ENCODE data around the gene TUBA1C. TPM values are rescaled to one million over a fixed set of nuclear protein-coding genes. Genes with fewer than 3 reads are reported as not detected.

Gene TUBA1C
- total and polyA plus RNA-seq, 10 of the 15 experiments (the other 5 are each of a cell fraction or from before 2014, with no cell fraction given) = 285 to 1,003 (median 441) TPM

GRCh38 chr12:49288412-49288853, 23.6 kb downstream of the TUBA1C start:
- no peaks in the 10 kb centered on the region for H3K9me3 ChIP-seq (replicated peaks; ENCODE audit: control insufficient read depth, insufficient read depth, low read length)
- TF ChIP-seq SMC3 (IDR thresholded peaks at IDR 0.05; ENCODE audit: borderline replicate concordance, low read length) (peak; percentile 55), RB1 (IDR thresholded peaks at IDR 0.05; ENCODE audit: borderline replicate concordance) (0 out of 2 replicates have a peak, but pooled peaks have one; percentile 58), ZBED1 (IDR thresholded peaks at IDR 0.05; ENCODE audit: borderline replicate concordance) (no peak), ATF7 (IDR thresholded peaks at IDR 0.05; ENCODE audit: low read depth) (peak; percentile 61; the same call in 1 of the 2 replicates), HDAC2 (IDR thresholded peaks at IDR 0.05) (no peak), SMARCA5 (IDR thresholded peaks at IDR 0.05) (peak; percentile 92), NFXL1 (IDR thresholded peaks at IDR 0.05; ENCODE audit: borderline replicate concordance) (0 out of 2 replicates have a peak, but pooled peaks have one; percentile 24), JUNB (IDR thresholded peaks at IDR 0.05) (peak; percentile 30; the same call in 1 of the 2 replicates), RAD21 (IDR thresholded peaks at IDR 0.05; ENCODE audit: insufficient read depth, low read depth, low read length) (peak; percentile 85), CREB1 (IDR thresholded peaks at IDR 0.05; ENCODE audit: low read depth) (peak; percentile 77), CREM (IDR thresholded peaks at IDR 0.05; ENCODE audit: low read depth) (peak; percentile 93), STAT1 (conservative IDR thresholded peaks at IDR 0.05) (0 out of 2 replicates have a peak, but pooled peaks have one; percentile 38), ZNF207 (IDR thresholded peaks at IDR 0.05; ENCODE audit: borderline replicate concordance) (peak; percentile 46; the same call in 1 of the 2 replicates)
- TF ChIP-seq, protein P1, sequence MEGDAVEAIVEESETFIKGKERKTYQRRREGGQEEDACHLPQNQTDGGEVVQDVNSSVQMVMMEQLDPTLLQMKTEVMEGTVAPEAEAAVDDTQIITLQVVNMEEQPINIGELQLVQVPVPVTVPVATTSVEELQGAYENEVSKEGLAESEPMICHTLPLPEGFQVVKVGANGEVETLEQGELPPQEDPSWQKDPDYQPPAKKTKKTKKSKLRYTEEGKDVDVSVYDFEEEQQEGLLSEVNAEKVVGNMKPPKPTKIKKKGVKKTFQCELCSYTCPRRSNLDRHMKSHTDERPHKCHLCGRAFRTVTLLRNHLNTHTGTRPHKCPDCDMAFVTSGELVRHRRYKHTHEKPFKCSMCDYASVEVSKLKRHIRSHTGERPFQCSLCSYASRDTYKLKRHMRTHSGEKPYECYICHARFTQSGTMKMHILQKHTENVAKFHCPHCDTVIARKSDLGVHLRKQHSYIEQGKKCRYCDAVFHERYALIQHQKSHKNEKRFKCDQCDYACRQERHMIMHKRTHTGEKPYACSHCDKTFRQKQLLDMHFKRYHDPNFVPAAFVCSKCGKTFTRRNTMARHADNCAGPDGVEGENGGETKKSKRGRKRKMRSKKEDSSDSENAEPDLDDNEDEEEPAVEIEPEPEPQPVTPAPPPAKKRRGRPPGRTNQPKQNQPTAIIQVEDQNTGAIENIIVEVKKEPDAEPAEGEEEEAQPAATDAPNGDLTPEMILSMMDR (IDR thresholded peaks at IDR 0.05 in 2 of 3, conservative IDR thresholded peaks at IDR 0.05 in 1 of 3; ENCODE audit: control insufficient read depth in 2 of 3, extremely low read depth in 1 of 3, insufficient read depth in 1 of 3, low read depth in 3 of 3, low read length in 3 of 3) = peak; percentile 69 to 86 (median 84)
- TF ChIP-seq, protein P2, sequence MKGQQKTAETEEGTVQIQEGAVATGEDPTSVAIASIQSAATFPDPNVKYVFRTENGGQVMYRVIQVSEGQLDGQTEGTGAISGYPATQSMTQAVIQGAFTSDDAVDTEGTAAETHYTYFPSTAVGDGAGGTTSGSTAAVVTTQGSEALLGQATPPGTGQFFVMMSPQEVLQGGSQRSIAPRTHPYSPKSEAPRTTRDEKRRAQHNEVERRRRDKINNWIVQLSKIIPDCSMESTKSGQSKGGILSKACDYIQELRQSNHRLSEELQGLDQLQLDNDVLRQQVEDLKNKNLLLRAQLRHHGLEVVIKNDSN (IDR thresholded peaks at IDR 0.05; ENCODE audit: borderline replicate concordance, extremely low read length, insufficient read depth, low read depth, low read length) = no peak
- POLR2A ChIA-PET = interaction anchor here (0.9 kb wide), 1 partner anchor 23 kb away, joined by 3 read pairs; no protein-coding TSS in a partner anchor
- H3K36me3 ChIP-seq (ENCODE audit: control insufficient read depth in 2 of 2, insufficient read depth in 2 of 2, low read length in 1 of 2) = no peaks in the 10 kb centered on the region
- no peaks in the 10 kb centered on the region for H3K79me2 ChIP-seq (ENCODE audit: control insufficient read depth, insufficient read depth, low read length)
- no peak overlapping the region for H2AFZ ChIP-seq (ENCODE audit: control insufficient read depth, low read depth, low read length)
- H3K4me2 ChIP-seq (ENCODE audit: control insufficient read depth, insufficient read depth) = no peak overlapping the region
- FAIRE-seq = peak; percentile 94
- H3K27ac ChIP-seq (ENCODE audit: control insufficient read depth, insufficient read depth) = no peak overlapping the region
- H3K9ac ChIP-seq (ENCODE audit: control insufficient read depth, insufficient read depth, low read length) = no peak overlapping the region
- CTCF ChIA-PET = interaction anchor here (0.7 to 16.2 kb wide), 38 partner anchors 9 to 315 kb away, joined by 3 to 231 read pairs (median 5); partner anchors contain the start of genes C1QL4, DNAJC22 and TROAP
- ATAC-seq = peak; percentile 80
- peaks cover 0 to 2% of the 10 kb centered on the region in 2 experiments; a peak in 2 of 4 replicates for H3K27me3 ChIP-seq (replicated peaks in 1 of 2; ENCODE audit: control insufficient read depth in 2 of 2, insufficient read depth in 2 of 2, low read length in 1 of 2)
- DNase-seq (ENCODE audit: low read depth, low spot score) = peak; percentile 19
- no peaks in the 10 kb centered on the region for H3K4me1 ChIP-seq (ENCODE audit: control insufficient read depth, insufficient read depth, low read length)
- SMC1A ChIA-PET (ENCODE audit: uncharacterized antibody, unreplicated experiment) = interaction anchor here (0.9 to 4.6 kb wide), 17 partner anchors 9 to 292 kb away, joined by 3 to 46 read pairs (median 6); partner anchors contain the start of genes DNAJC22 and TROAP
- 9% methylated on average over 11 of the region's 11 CpGs for WGBS (ENCODE audit: insufficient coverage, insufficient replicate concordance, low lambda C conversion rate, missing lambda C conversion rate)
- no peaks in the 10 kb centered on the region for H4K20me1 ChIP-seq (ENCODE audit: control insufficient read depth, insufficient read depth)
- intact Hi-C loops (cut with micrococcal nuclease; ENCODE audit: unreplicated experiment) (loop anchor here (1.0 kb wide), 3 partner anchors 54 to 226 kb away; no protein-coding TSS in a partner anchor), in situ Hi-C loops (cut with MboI) (loop anchor here (5.0 kb wide), 1 partner anchor 49 kb away; the partner anchor contains the start of gene C1QL4)
- no peak overlapping the region for H3K4me3 ChIP-seq
- RAD21 ChIA-PET (ENCODE audit: unreplicated experiment) = interaction anchor here (0.6 to 4.4 kb wide), 12 partner anchors 9 to 292 kb away, joined by 3 to 54 read pairs (median 6); partner anchors contain the start of gene DNAJC22
- no TSS peak for BruUV-seq (replicated peaks)

Data from GM12878 (cell line).